PC-9 (cell line): ENCODE measurements around the gene ANKRD33. TPM values are rescaled to one million over a fixed set of nuclear protein-coding genes. Genes with fewer than 3 reads are reported as not detected.
A peak's percentile ranks its signal among the peaks of the same experiment; 100 is the strongest.

ENCODE experiments used
- BruUV-seq: library from RNA; stranded (reverse); fragments of 400-500 nt; replicated peaks from 2 replicates; lab custom pipeline; 2021; lab: Mats Ljungman, UMichigan
- CTCF ChIA-PET: fragments of 300-600 bp; sonication (Branson Sonifier 250); formaldehyde crosslinking; loops from one replicate; lab custom pipeline; 2022; ENCODE audit warnings: antibody characterized with exemption; lab: Charles Lee
- POLR2A ChIA-PET: fragments of 300-600 bp; sonication (Branson Sonifier 250); formaldehyde crosslinking; loops from one replicate; lab custom pipeline; 2022; ENCODE audit warnings: antibody characterized with exemption; ENCODE audit not compliant: unreplicated experiment; lab: Charles Lee
- DNase-seq, 2 experiments: peaks; one replicate each; pipeline versions ENCODE4 v3.0.0 to v3.0.0-alpha.2; 2015 to 2022; ENCODE audit warnings: mixed read lengths in 1 of 2
- H2AFZ ChIP-seq: fragments of 200-600 bp; sonication (generic); 2 replicates; pipeline ENCODE4 v1.8.1; 2017; ENCODE audit warnings: antibody characterized with exemption
- H3F3A ChIP-seq: fragments of 200-600 bp; sonication (generic); 2 replicates; pipeline ENCODE4 v1.8.1; 2017; ENCODE audit warnings: antibody characterized with exemption, mild to moderate bottlenecking, low read depth; ENCODE audit not compliant: insufficient read depth
- H3K27ac ChIP-seq: fragments of 200-600 bp; sonication (generic); 2 replicates; pipeline ENCODE4 v1.6.1; 2016; ENCODE audit warnings: mixed run types
- H3K27me3 ChIP-seq: fragments of 200-600 bp; sonication (generic); 2 replicates; pipeline ENCODE4 v1.6.1; 2016; ENCODE audit warnings: low read depth, mixed run types; ENCODE audit not compliant: insufficient read depth
- H3K36me3 ChIP-seq: fragments of 200-600 bp; sonication (generic); 2 replicates; pipeline ENCODE4 v1.6.1; 2016; ENCODE audit warnings: low read depth, mixed run types
- H3K4me1 ChIP-seq: fragments of 200-600 bp; sonication (generic); replicated peaks from 2 replicates; pipeline ENCODE4 v1.6.1; 2016; ENCODE audit warnings: mixed run types; ENCODE audit not compliant: insufficient read depth
- H3K4me2 ChIP-seq: fragments of 200-600 bp; sonication (generic); 2 replicates; pipeline ENCODE4 v1.6.1; 2017; ENCODE audit warnings: mixed run types
- H3K4me3 ChIP-seq: fragments of 200-600 bp; sonication (generic); 2 replicates; pipeline ENCODE4 v1.6.1; 2016; ENCODE audit warnings: mixed run types
- H3K79me2 ChIP-seq: fragments of 200-600 bp; sonication (generic); 2 replicates; pipeline ENCODE4 v1.6.1; 2017; ENCODE audit warnings: low read depth, mixed run types
- H3K9me2 ChIP-seq: fragments of 200-600 bp; sonication (generic); 2 replicates; pipeline ENCODE4 v1.8.1; 2017; ENCODE audit warnings: mild to moderate bottlenecking; ENCODE audit not compliant: insufficient read depth
- H3K9me3 ChIP-seq: fragments of 200-600 bp; sonication (generic); 2 replicates; pipeline ENCODE4 v1.8.1; 2016; ENCODE audit warnings: low read depth; ENCODE audit not compliant: insufficient read depth
- H4K20me1 ChIP-seq: fragments of 200-600 bp; sonication (generic); 2 replicates; pipeline ENCODE4 v1.8.1; 2017; ENCODE audit not compliant: insufficient read depth
- CTCF ChIP-seq: fragments of 200-600 bp; sonication (generic); conservative IDR thresholded peaks from 2 replicates; pipeline ENCODE4 v1.6.1; 2017; ENCODE audit warnings: mixed run types, antibody characterized with exemption, mild to moderate bottlenecking, moderate library complexity
- EZH2 ChIP-seq: fragments of 200-600 bp; sonication (generic); IDR thresholded peaks from 2 replicates; pipeline ENCODE4 v1.8.0; 2017; ENCODE audit warnings: antibody characterized with exemption, low read depth
- intact Hi-C: fragments of 100-400 bp; cut with micrococcal nuclease; formaldehyde crosslinking; loops from one replicate; pipeline ENCODE4 v1.10.0; 2022; ENCODE audit not compliant: unreplicated experiment
- total RNA-seq: library from RNA; stranded (reverse); gene quantifications from 2 replicates; pipeline ENCODE4 v1.2.3, GENCODE V29; 2021

Gene ANKRD33
- total RNA-seq, 1 experiment from 2014 or later = not detected

- H4K20me1 ChIP-seq = no peaks in the 10 kb centered on the region
- H3K79me2 ChIP-seq = no peaks in the 10 kb centered on the region
- POLR2A ChIA-PET = no interaction called here
- no peaks in the 10 kb centered on the region for H3K36me3 ChIP-seq
- no peak overlapping the region for H3K4me3 ChIP-seq
- H3K27me3 ChIP-seq = peaks cover 6% of the 10 kb centered on the region
- no peak overlapping the region for H3K27ac ChIP-seq
- H3K4me1 ChIP-seq = no peaks in the 10 kb centered on the region
- CTCF ChIA-PET = no interaction called here
- no peaks in the 10 kb centered on the region for H3K9me3 ChIP-seq
- no peak overlapping the region for H3K4me2 ChIP-seq
- H2AFZ ChIP-seq = no peak overlapping the region
- H3F3A ChIP-seq = no peaks in the 10 kb centered on the region
- DNase-seq = no peak
- no peak for TF ChIP-seq CTCF
- no TSS peak for BruUV-seq
- intact Hi-C loops = no loop called here
- H3K9me2 ChIP-seq = no peaks in the 10 kb centered on the region
Measured at GRCh38 chr12:51926064-51926632, 38.2 kb downstream of the ANKRD33 start.

GRCh38 chr12:51926718-51927117 is 38.8 kb downstream of the ANKRD33 start:
- ChIA-PET CTCF (no interaction called here), POLR2A (no interaction called here)
- BruUV-seq = no TSS peak
- intact Hi-C loops = no loop called here
- no peaks in the 10 kb centered on the region for H3K4me1 ChIP-seq
- peaks cover 10% of the 10 kb centered on the region for H3K27me3 ChIP-seq
- peak in 1 of 2 experiments; percentile 12 for DNase-seq
- no peak overlapping the region for H3K4me3 ChIP-seq
- no peaks in the 10 kb centered on the region for H4K20me1 ChIP-seq
- H3K79me2 ChIP-seq = no peaks in the 10 kb centered on the region
- no peak overlapping the region for H2AFZ ChIP-seq
- H3K9me2 ChIP-seq = no peaks in the 10 kb centered on the region
- no peaks in the 10 kb centered on the region for H3K36me3 ChIP-seq
- TF ChIP-seq CTCF (peak; percentile 66; the same call in 1 of the 2 replicates), EZH2 (no peak)
- no peaks in the 10 kb centered on the region for H3K9me3 ChIP-seq
- no peaks in the 10 kb centered on the region for H3F3A ChIP-seq
- no peak overlapping the region for H3K4me2 ChIP-seq
- no peak overlapping the region for H3K27ac ChIP-seq

- Histone ChIP-seq H3K4me1 (no peaks in the 10 kb centered on the region), H3F3A (no peaks in the 10 kb centered on the region), H3K4me2 (no peak overlapping the region), H4K20me1 (no peaks in the 10 kb centered on the region), H3K4me3 (no peak overlapping the region), H3K27ac (no peak overlapping the region), H3K79me2 (no peaks in the 10 kb centered on the region), H3K9me2 (no peaks in the 10 kb centered on the region), H3K27me3 (peaks cover 49% of the 10 kb centered on the region), H3K36me3 (no peaks in the 10 kb centered on the region), H2AFZ (no peak overlapping the region), H3K9me3 (no peaks in the 10 kb centered on the region)
- intact Hi-C loops = no loop called here
- CTCF ChIA-PET = no interaction called here
- POLR2A ChIA-PET = no interaction called here
- no peak for TF ChIP-seq CTCF
- TF ChIP-seq EZH2 = no peak
- DNase-seq = no peak
- BruUV-seq = no TSS peak
Measured at GRCh38 chr12:51932218-51933076, 44.5 kb downstream of the ANKRD33 start.
